Right kidney (tissue), 1 donor: Measurements from ENCODE around the gene ANO1.

ENCODE experiments used
- DNase-seq: peaks from one replicate; pipeline ENCODE4 v3.0.0-alpha.2; 2016

The ANO1 gene

GRCh38 chr11:70139785-70140410, 61.8 kb downstream of the ANO1 start:
- no peak for DNase-seq

- DNase-seq: peak; percentile 55
Observed at GRCh38 chr11:70140711-70141485, 62.8 kb downstream of the ANO1 start.

GRCh38 chr11:70141486-70142220, 63.5 kb downstream of the ANO1 start:
- peak; percentile 56 for DNase-seq

GRCh38 chr11:70142221-70142875, 64.2 kb downstream of the ANO1 start:
- DNase-seq: no peak

- no peak for DNase-seq
Observed at GRCh38 chr11:70144262-70144661, 66.1 kb downstream of the ANO1 start.

GRCh38 chr11:70145071-70145470, 67.0 kb downstream of the ANO1 start:
- DNase-seq: no peak

GRCh38 chr11:70145841-70146240, 67.7 kb downstream of the ANO1 start:
- DNase-seq: no peak

GRCh38 chr11:70146299-70146698, 68.2 kb downstream of the ANO1 start:
- no peak for DNase-seq

- no peak for DNase-seq
Observed at GRCh38 chr11:70146895-70147520, 68.9 kb downstream of the ANO1 start.

- DNase-seq: no peak
Observed at GRCh38 chr11:70147668-70148067, 69.6 kb downstream of the ANO1 start.

GRCh38 chr11:70151671-70152070, 73.6 kb downstream of the ANO1 start:
- DNase-seq: no peak

GRCh38 chr11:70153133-70153727, 75.1 kb downstream of the ANO1 start:
- DNase-seq: no peak

GRCh38 chr11:70155386-70155785, 77.3 kb downstream of the ANO1 start:
- DNase-seq: no peak

- DNase-seq: no peak
Observed at GRCh38 chr11:70156291-70157037, 78.3 kb downstream of the ANO1 start.

GRCh38 chr11:70158201-70158600, 80.1 kb downstream of the ANO1 start:
- DNase-seq: no peak

- DNase-seq: no peak
Observed at GRCh38 chr11:70158757-70159389, 80.8 kb downstream of the ANO1 start.

GRCh38 chr11:70159627-70160570, 81.8 kb downstream of the ANO1 start:
- DNase-seq: no peak

- no peak for DNase-seq
Observed at GRCh38 chr11:70161043-70161625, 83.0 kb downstream of the ANO1 start.

- DNase-seq: no peak
Observed at GRCh38 chr11:70164705-70165104, 86.6 kb downstream of the ANO1 start.
